HepG2 (cell line): ENCODE measurements around the gene GP2. TPM values are rescaled to one million over a fixed set of nuclear protein-coding genes. Genes with fewer than 3 reads are reported as not detected.

ENCODE experiments used
- ATM ChIP-seq: fragments of 450-650 bp; IDR thresholded peaks from 2 replicates; pipeline ENCODE4 v1.7.1; 2017; ENCODE audit warnings: mild to moderate bottlenecking, borderline replicate concordance
- CENPT ChIP-seq: sonication (generic); formaldehyde crosslinking; IDR thresholded peaks from 2 replicates; pipeline ENCODE4 v1.8.0; 2022; ENCODE audit warnings: low read depth, mild to moderate bottlenecking, moderate library complexity, missing genetic modification reagents
- DR1 ChIP-seq: sonication (generic); formaldehyde crosslinking; IDR thresholded peaks from 2 replicates; pipeline ENCODE4 v1.8.0; 2021; ENCODE audit warnings: mild to moderate bottlenecking, missing genetic modification reagents, inconsistent platforms
- FOXP1 ChIP-seq, 2 experiments: fragments of 450-650 bp in 1 of 2; IDR thresholded peaks; 2 replicates each; pipeline ENCODE4 v1.6.1; 2017 to 2018; ENCODE audit warnings: antibody characterized with exemption in 1 of 2
- HNRNPK ChIP-seq: fragments of 200-400 bp; formaldehyde crosslinking; IDR thresholded peaks from 2 replicates; pipeline ENCODE4 v1.6.1; 2018; ENCODE audit warnings: low read length, low read depth, moderate library complexity, mild to moderate bottlenecking; ENCODE audit not compliant: poor library complexity, severe bottlenecking
- KAT2B ChIP-seq: fragments of 150-350 bp; IDR thresholded peaks from 2 replicates; pipeline ENCODE4 v1.6.1; 2014; ENCODE audit warnings: low read depth, low read length, borderline replicate concordance
- PAX8 ChIP-seq: sonication (generic); formaldehyde crosslinking; IDR thresholded peaks from 2 replicates; pipeline ENCODE4 v1.8.0; 2022; ENCODE audit warnings: mild to moderate bottlenecking, missing genetic modification reagents, borderline replicate concordance
- PRPF4 ChIP-seq: fragments of 200-400 bp; formaldehyde crosslinking; IDR thresholded peaks from 2 replicates; pipeline ENCODE4 v1.6.1; 2016; ENCODE audit warnings: low read length, low read depth; ENCODE audit not compliant: poor library complexity, severe bottlenecking
- REXO4 ChIP-seq: sonication (generic); formaldehyde crosslinking; IDR thresholded peaks from 2 replicates; pipeline ENCODE4 v1.8.0; 2022; ENCODE audit warnings: missing genetic modification reagents, mild to moderate bottlenecking, borderline replicate concordance
- SIX1 ChIP-seq: sonication (generic); formaldehyde crosslinking; IDR thresholded peaks from 2 replicates; pipeline ENCODE4 v1.4.0; 2020; ENCODE audit warnings: missing genetic modification reagents, borderline replicate concordance
- TSC22D2 ChIP-seq: sonication (generic); formaldehyde crosslinking; IDR thresholded peaks from 2 replicates; pipeline ENCODE4 v1.5.1; 2020; ENCODE audit warnings: missing genetic modification reagents, mild to moderate bottlenecking, borderline replicate concordance
- ZBTB7B ChIP-seq: sonication (generic); formaldehyde crosslinking; IDR thresholded peaks from 2 replicates; pipeline ENCODE4 v1.4.0; 2020; ENCODE audit warnings: missing genetic modification reagents
- ZKSCAN8 ChIP-seq: IDR thresholded peaks from 2 replicates; pipeline ENCODE4 v1.6.1; 2016; ENCODE audit warnings: borderline replicate concordance, missing genetic modification reagents, missing compliant biosample characterization
- ZMYM4 ChIP-seq: sonication (generic); formaldehyde crosslinking; IDR thresholded peaks from 2 replicates; pipeline ENCODE4 v1.8.1; 2023; ENCODE audit warnings: mild to moderate bottlenecking, missing genetic modification reagents
- ZNF143 ChIP-seq: sonication (generic); formaldehyde crosslinking; IDR thresholded peaks from 2 replicates; pipeline ENCODE4 v1.4.0; 2020; ENCODE audit warnings: missing genetic modification reagents
- ZNF326 ChIP-seq: sonication (generic); formaldehyde crosslinking; IDR thresholded peaks from 2 replicates; pipeline ENCODE4 v1.4.0; 2020; ENCODE audit warnings: missing genetic modification reagents, borderline replicate concordance
- ZNF672 ChIP-seq: sonication (generic); formaldehyde crosslinking; IDR thresholded peaks from 2 replicates; pipeline ENCODE4 v1.8.1; 2022; ENCODE audit warnings: missing genetic modification reagents
- ZNF773 ChIP-seq: sonication (generic); formaldehyde crosslinking; IDR thresholded peaks from 2 replicates; pipeline ENCODE4 v1.4.0; 2020; ENCODE audit warnings: missing genetic modification reagents, borderline replicate concordance
- ZSCAN20 ChIP-seq: sonication (generic); formaldehyde crosslinking; IDR thresholded peaks from 2 replicates; pipeline ENCODE4 v1.4.0; 2020; ENCODE audit warnings: missing genetic modification reagents, mild to moderate bottlenecking, borderline replicate concordance
- polyA plus RNA-seq, 8 experiments: library from polyadenylated mRNA; depleted of rRNA in 3 of 8; stranded (reverse) in 7 of 8; unstranded in 1 of 8; fragments of >200 nt; fragmentation: Illumina TruSeq in 4 of 8; extraction: Trizol in 4 of 8; gene quantifications; 2 replicates each; pipeline versions ENCODE4 v1.2.1 to v1.2.3, GENCODE V29; 2011 to 2016; ENCODE audit warnings: low read depth in 4 of 8, missing spikeins in 1 of 8, mixed read lengths in 1 of 8; ENCODE audit not compliant: insufficient read depth in 1 of 8
- total RNA-seq, 5 experiments: library from RNA; depleted of rRNA; stranded (reverse); fragments of >200 nt; fragmentation: Illumina TruSeq; extraction: Trizol; gene quantifications; 2 replicates each; pipeline ENCODE4 v1.2.3, GENCODE V29; 2016; ENCODE audit warnings: low read depth in 1 of 5
- TF ChIP-seq, protein P1 (sequence below): sonication (generic); formaldehyde crosslinking; IDR thresholded peaks from 2 replicates; pipeline ENCODE4 v1.8.1; 2023; ENCODE audit warnings: missing genetic modification reagents, mild to moderate bottlenecking, borderline replicate concordance
- TF ChIP-seq, protein P2 (sequence below), 2 experiments: IDR thresholded peaks; 2 replicates each; pipeline ENCODE4 v1.6.1; 2011 to 2012; ENCODE audit warnings: low read length in 2 of 2, borderline replicate concordance in 1 of 2, low read depth in 1 of 2, mild to moderate bottlenecking in 1 of 2, moderate library complexity in 1 of 2
- TF ChIP-seq, protein P3 (sequence below): IDR thresholded peaks from 2 replicates; pipeline ENCODE4 v1.6.1; 2016; ENCODE audit warnings: mild to moderate bottlenecking
- TF ChIP-seq, protein P4 (sequence below): sonication (generic); formaldehyde crosslinking; IDR thresholded peaks from 2 replicates; pipeline ENCODE4 v1.4.0; 2020; ENCODE audit warnings: missing genetic modification reagents, low read depth, mild to moderate bottlenecking, borderline replicate concordance

Gene GP2
- total and polyA plus RNA-seq, 2 of the 13 experiments (the other 11 are each of a cell fraction or from before 2014, with no cell fraction given): 0.15 to 0.69 TPM

DNA sequence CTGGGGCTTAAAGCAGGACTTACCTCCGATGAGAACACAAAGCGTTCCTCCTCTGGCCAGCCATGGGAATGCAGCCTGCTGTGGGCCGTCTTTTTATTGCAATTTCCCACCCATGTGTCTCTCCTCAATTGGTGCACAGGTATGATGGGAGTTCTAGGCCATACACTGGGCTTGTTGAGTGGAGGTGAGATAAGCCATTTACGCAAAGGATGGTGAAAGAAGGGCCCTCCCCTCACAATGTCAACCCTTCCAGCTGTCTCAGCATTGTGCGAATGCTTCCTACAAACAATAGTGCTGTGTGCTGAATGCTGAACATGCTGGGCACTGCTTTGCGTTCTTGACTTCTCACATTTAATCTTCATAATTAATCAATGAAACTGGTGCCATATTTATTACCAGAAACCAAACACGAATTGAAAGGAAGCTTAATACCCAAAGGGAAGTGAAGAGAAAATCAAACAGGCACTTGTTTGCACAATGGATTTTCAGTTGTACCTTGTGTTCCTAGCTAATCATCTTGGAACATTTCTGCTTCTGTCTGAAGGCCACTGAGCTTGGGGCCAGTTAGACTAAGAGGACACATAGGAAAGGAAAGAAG lies at the start of gene GP2 (continued):
- TF ChIP-seq FOXP1 (IDR thresholded peaks at IDR 0.05) (no peak), FOXP1 (CRISPR knock-in tag; IDR thresholded peaks at IDR 0.05) (peak; percentile 54; the same call in 1 of the 2 replicates), KAT2B (no peak), ZKSCAN8 (no peak), REXO4 (no peak), ZMYM4 (CRISPR knock-in tag) (peak; percentile 70), CENPT (no peak), SIX1 (CRISPR knock-in tag) (no peak), ZSCAN20 (CRISPR knock-in tag) (no peak), TSC22D2 (CRISPR knock-in tag) (no peak), ZNF672 (CRISPR knock-in tag) (no peak), ZBTB7B (CRISPR knock-in tag) (no peak), ZNF773 (CRISPR knock-in tag) (no peak), PAX8 (CRISPR knock-in tag) (no peak), PRPF4 (no peak), ZNF143 (CRISPR knock-in tag) (no peak; the same call in 1 of the 2 replicates), DR1 (CRISPR knock-in tag) (no peak), ATM (no peak), HNRNPK (no peak), ZNF326 (CRISPR knock-in tag) (no peak)
- TF ChIP-seq, protein P1, sequence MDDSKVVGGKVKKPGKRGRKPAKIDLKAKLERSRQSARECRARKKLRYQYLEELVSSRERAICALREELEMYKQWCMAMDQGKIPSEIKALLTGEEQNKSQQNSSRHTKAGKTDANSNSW (CRISPR knock-in tag): no peak
- TF ChIP-seq, protein P2, sequence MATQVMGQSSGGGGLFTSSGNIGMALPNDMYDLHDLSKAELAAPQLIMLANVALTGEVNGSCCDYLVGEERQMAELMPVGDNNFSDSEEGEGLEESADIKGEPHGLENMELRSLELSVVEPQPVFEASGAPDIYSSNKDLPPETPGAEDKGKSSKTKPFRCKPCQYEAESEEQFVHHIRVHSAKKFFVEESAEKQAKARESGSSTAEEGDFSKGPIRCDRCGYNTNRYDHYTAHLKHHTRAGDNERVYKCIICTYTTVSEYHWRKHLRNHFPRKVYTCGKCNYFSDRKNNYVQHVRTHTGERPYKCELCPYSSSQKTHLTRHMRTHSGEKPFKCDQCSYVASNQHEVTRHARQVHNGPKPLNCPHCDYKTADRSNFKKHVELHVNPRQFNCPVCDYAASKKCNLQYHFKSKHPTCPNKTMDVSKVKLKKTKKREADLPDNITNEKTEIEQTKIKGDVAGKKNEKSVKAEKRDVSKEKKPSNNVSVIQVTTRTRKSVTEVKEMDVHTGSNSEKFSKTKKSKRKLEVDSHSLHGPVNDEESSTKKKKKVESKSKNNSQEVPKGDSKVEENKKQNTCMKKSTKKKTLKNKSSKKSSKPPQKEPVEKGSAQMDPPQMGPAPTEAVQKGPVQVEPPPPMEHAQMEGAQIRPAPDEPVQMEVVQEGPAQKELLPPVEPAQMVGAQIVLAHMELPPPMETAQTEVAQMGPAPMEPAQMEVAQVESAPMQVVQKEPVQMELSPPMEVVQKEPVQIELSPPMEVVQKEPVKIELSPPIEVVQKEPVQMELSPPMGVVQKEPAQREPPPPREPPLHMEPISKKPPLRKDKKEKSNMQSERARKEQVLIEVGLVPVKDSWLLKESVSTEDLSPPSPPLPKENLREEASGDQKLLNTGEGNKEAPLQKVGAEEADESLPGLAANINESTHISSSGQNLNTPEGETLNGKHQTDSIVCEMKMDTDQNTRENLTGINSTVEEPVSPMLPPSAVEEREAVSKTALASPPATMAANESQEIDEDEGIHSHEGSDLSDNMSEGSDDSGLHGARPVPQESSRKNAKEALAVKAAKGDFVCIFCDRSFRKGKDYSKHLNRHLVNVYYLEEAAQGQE (IDR thresholded peaks at IDR 0.05; ENCODE audit: borderline replicate concordance in 1 of 2, low read depth in 1 of 2, low read length in 2 of 2): no peak
- TF ChIP-seq, protein P3, sequence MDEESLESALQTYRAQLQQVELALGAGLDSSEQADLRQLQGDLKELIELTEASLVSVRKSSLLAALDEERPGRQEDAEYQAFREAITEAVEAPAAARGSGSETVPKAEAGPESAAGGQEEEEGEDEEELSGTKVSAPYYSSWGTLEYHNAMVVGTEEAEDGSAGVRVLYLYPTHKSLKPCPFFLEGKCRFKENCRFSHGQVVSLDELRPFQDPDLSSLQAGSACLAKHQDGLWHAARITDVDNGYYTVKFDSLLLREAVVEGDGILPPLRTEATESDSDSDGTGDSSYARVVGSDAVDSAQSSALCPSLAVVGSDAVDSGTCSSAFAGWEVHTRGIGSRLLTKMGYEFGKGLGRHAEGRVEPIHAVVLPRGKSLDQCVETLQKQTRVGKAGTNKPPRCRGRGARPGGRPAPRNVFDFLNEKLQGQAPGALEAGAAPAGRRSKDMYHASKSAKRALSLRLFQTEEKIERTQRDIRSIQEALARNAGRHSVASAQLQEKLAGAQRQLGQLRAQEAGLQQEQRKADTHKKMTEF: no peak
- TF ChIP-seq, protein P4, sequence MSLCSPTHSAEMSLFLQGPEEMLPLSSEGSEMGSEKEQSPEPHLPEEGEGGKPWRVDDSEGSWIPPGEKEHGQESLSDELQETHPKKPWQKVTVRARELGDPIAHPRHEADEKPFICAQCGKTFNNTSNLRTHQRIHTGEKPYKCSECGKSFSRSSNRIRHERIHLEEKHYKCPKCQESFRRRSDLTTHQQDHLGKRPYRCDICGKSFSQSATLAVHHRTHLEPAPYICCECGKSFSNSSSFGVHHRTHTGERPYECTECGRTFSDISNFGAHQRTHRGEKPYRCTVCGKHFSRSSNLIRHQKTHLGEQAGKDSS (CRISPR knock-in tag): no peak
